GM19023 (cell line): ENCODE measurements around the gene IRF7.

ENCODE experiments used
- ATAC-seq: cut with Tn5 transposase; IDR thresholded peaks from one replicate; pipeline ENCODE4 v1.9.1; 2021; ENCODE audit warnings: mild to moderate bottlenecking, moderate library complexity; ENCODE audit not compliant: unreplicated experiment

IRF7 gene

GRCh38 chr11:621838-622237 lies 6.1 kb upstream of the IRF7 start:
- ATAC-seq, result no peak

- ATAC-seq, result no peak
Measured at GRCh38 chr11:620935-621814, 5.4 kb upstream of the IRF7 start.

- ATAC-seq, result no peak
Measured at GRCh38 chr11:620201-620600, 4.5 kb upstream of the IRF7 start.

- ATAC-seq, result no peak
Measured at GRCh38 chr11:619628-620050, 3.9 kb upstream of the IRF7 start.

- ATAC-seq, result no peak
Measured at GRCh38 chr11:618856-619627, 3.3 kb upstream of the IRF7 start.

- no peak for ATAC-seq
Measured at GRCh38 chr11:617912-618682, 2.3 kb upstream of the IRF7 start.

- ATAC-seq, result no peak
Measured at GRCh38 chr11:617199-617911, 1.6 kb upstream of the IRF7 start.

GRCh38 chr11:616320-617198 lies 809 bp upstream of the IRF7 start:
- ATAC-seq, result no peak

GRCh38 chr11:614623-615503 lies 887 bp downstream of the IRF7 start:
- ATAC-seq, result no peak

- ATAC-seq, result no peak
Measured at GRCh38 chr11:614021-614622, 1.6 kb downstream of the IRF7 start.

- ATAC-seq, result no peak
Measured at GRCh38 chr11:613369-613968, 2.3 kb downstream of the IRF7 start.

- no peak for ATAC-seq
Measured at GRCh38 chr11:612961-613300, 2.8 kb downstream of the IRF7 start.

GRCh38 chr11:612201-612960 lies 3.4 kb downstream of the IRF7 start:
- ATAC-seq, result no peak

GRCh38 chr11:611001-611996 lies 4.5 kb downstream of the IRF7 start:
- no peak for ATAC-seq

GRCh38 chr11:610146-610801 lies 5.5 kb downstream of the IRF7 start:
- ATAC-seq, result no peak
